ENCODE data around the gene BMP6.

BMP6 gene

GRCh38 chr6:7918403-7918802 lies 192.5 kb downstream of the BMP6 start:
- TF ChIP-seq CTCF (conservative IDR thresholded peaks at IDR 0.05), result no peak
- no peak overlapping the region for H3K27ac ChIP-seq

GRCh38 chr6:7919871-7920270 lies 194.0 kb downstream of the BMP6 start:
- no peak for TF ChIP-seq CTCF (conservative IDR thresholded peaks at IDR 0.05)
- H3K27ac ChIP-seq, result no peak overlapping the region

- no peak for TF ChIP-seq CTCF (conservative IDR thresholded peaks at IDR 0.05)
- H3K27ac ChIP-seq, result no peak overlapping the region
Measured at GRCh38 chr6:7920425-7920824, 194.5 kb downstream of the BMP6 start.

- TF ChIP-seq CTCF (conservative IDR thresholded peaks at IDR 0.05), result no peak
- H3K27ac ChIP-seq, result no peak overlapping the region
Measured at GRCh38 chr6:7921046-7921445, 195.1 kb downstream of the BMP6 start.

GRCh38 chr6:7921632-7922092 lies 195.8 kb downstream of the BMP6 start:
- TF ChIP-seq CTCF (conservative IDR thresholded peaks at IDR 0.05), result no peak
- no peak overlapping the region for H3K27ac ChIP-seq

- no peak overlapping the region for H3K27ac ChIP-seq
- TF ChIP-seq CTCF (conservative IDR thresholded peaks at IDR 0.05), result no peak
Measured at GRCh38 chr6:7922596-7922995, 196.7 kb downstream of the BMP6 start.

GRCh38 chr6:7924867-7925266 lies 199.0 kb downstream of the BMP6 start:
- no peak for TF ChIP-seq CTCF (conservative IDR thresholded peaks at IDR 0.05)
- no peak overlapping the region for H3K27ac ChIP-seq
